Mesendoderm (in vitro differentiated cells): ENCODE results near the gene HTT.
"Not testable (repeated sequence)": the region's sequence is repeated elsewhere in the genome, so short reads cannot be mapped to it uniquely, and the experiment has no call there.

ENCODE experiments used
- DNase-seq: peaks from one replicate; pipeline ENCODE4 v3.0.0; 2013
- H2AK5ac ChIP-seq: 2 replicates; pipeline ENCODE4 v1.6.1; 2013; ENCODE audit warnings: low read length, inconsistent platforms
- H2BK120ac ChIP-seq: 2 replicates; pipeline ENCODE4 v1.6.1; 2013; ENCODE audit warnings: low read depth, mild to moderate bottlenecking, low read length, moderate library complexity, mixed read lengths
- H2BK15ac ChIP-seq: replicated peaks from 2 replicates; pipeline ENCODE4 v1.6.1; 2013; ENCODE audit warnings: low read depth, mild to moderate bottlenecking, moderate library complexity
- H2BK5ac ChIP-seq: 2 replicates; pipeline ENCODE4 v1.6.1; 2013; ENCODE audit warnings: low read length, inconsistent platforms
- H3K18ac ChIP-seq: 2 replicates; pipeline ENCODE4 v1.6.1; 2013; ENCODE audit warnings: mild to moderate bottlenecking, low read length, mixed read lengths
- H3K23ac ChIP-seq: one replicate; pipeline ENCODE4 v1.6.1; 2013; ENCODE audit warnings: low read length
- H3K27ac ChIP-seq: 2 replicates; pipeline ENCODE4 v1.5.1; 2013; ENCODE audit warnings: low read depth, mild to moderate bottlenecking, inconsistent platforms, low read length, moderate library complexity
- H3K27me3 ChIP-seq: 2 replicates; pipeline ENCODE4 v1.6.1; 2013; ENCODE audit warnings: low read length, control low read depth, mild to moderate bottlenecking, inconsistent platforms; ENCODE audit not compliant: insufficient read depth, poor library complexity
- H3K36me3 ChIP-seq: 2 replicates; pipeline ENCODE4 v1.6.1; 2013; ENCODE audit warnings: low read length, inconsistent platforms; ENCODE audit not compliant: control insufficient read depth, insufficient read depth
- H3K4ac ChIP-seq: one replicate; pipeline ENCODE4 v1.6.1; 2013; ENCODE audit warnings: low read depth, mild to moderate bottlenecking, low read length, moderate library complexity
- H3K4me1 ChIP-seq: 2 replicates; pipeline ENCODE4 v1.6.1; 2013; ENCODE audit warnings: low read depth, low read length, inconsistent platforms; ENCODE audit not compliant: control insufficient read depth
- H3K4me2 ChIP-seq: 2 replicates; pipeline ENCODE4 v1.6.1; 2013; ENCODE audit warnings: low read length
- H3K4me3 ChIP-seq: 2 replicates; pipeline ENCODE4 v1.5.1; 2013; ENCODE audit warnings: mild to moderate bottlenecking, low read length
- H3K56ac ChIP-seq: one replicate; pipeline ENCODE4 v1.6.1; 2013; ENCODE audit warnings: low read length
- H3K79me1 ChIP-seq: 2 replicates; pipeline ENCODE4 v1.6.1; 2013; ENCODE audit warnings: low read length, inconsistent platforms
- H3K79me2 ChIP-seq: 2 replicates; pipeline ENCODE4 v1.6.1; 2013; ENCODE audit warnings: mild to moderate bottlenecking, low read length; ENCODE audit not compliant: control insufficient read depth, insufficient read depth
- H3K9ac ChIP-seq: 2 replicates; pipeline ENCODE4 v1.6.1; 2013; ENCODE audit warnings: low read length, inconsistent platforms
- H4K5ac ChIP-seq: one replicate; pipeline ENCODE4 v1.6.1; 2013; ENCODE audit warnings: low read length
- H4K8ac ChIP-seq: one replicate; pipeline ENCODE4 v1.6.1; 2013; ENCODE audit warnings: low read depth, mild to moderate bottlenecking, control low read depth, low read length, moderate library complexity
- WGBS: extraction: QIAGEN DNeasy Blood & Tissue Kit; methylation state at CpG from one replicate; pipeline ENCODE4 v1.1.7; 2013; ENCODE audit warnings: low lambda C conversion rate, missing lambda C conversion rate; ENCODE audit not compliant: insufficient coverage; ENCODE audit errors: extremely low coverage; 5-methylcytosine and 5-hydroxymethylcytosine counted together

HTT gene

DNA sequence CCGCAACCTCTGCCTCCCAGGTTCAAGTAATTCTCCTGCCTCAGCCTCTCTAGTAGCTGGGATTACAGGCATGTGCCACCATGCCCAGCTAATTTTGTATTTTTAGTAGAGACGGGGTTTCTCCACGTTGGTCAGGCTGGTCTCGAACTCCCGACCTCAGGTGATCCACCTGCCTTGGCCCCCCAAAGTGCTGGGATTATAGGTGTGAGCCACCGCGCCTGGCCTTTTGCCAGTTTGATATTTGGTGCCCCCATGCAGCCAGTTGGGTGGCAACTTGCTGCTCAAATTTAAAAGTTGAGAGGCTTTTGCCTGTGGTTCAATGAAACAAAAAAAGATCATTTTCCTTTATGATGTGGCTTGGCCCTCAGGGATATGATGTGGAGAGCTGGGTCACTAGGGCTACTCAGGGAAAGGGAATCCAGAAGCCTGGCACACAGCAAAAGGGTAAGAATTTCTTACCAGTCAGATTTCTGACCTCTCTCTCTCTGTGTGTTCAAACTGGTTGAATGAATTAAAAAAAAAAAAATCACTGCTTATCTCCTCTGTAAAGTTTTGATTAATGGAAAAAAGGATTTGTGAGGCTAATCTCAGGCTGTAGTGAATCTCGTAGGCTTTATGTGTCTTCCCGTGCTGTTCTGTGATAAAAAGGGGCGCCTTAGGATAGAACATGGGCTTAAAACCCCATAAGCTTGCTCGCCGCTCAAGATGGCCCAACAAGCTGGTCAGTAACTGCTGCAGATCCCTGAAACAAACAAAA, 23.2 kb upstream of the HTT start:
- not testable (repeated sequence) for H3K18ac ChIP-seq, H2BK120ac ChIP-seq, DNase-seq, H3K4me2 ChIP-seq, H3K23ac ChIP-seq, H2BK5ac ChIP-seq, H3K4ac ChIP-seq, H3K79me1 ChIP-seq, H3K27ac ChIP-seq, H3K27me3 ChIP-seq, H3K9ac ChIP-seq, H3K79me2 ChIP-seq, H2AK5ac ChIP-seq, H4K8ac ChIP-seq, H3K4me3 ChIP-seq, H3K4me1 ChIP-seq, H4K5ac ChIP-seq, H3K36me3 ChIP-seq, H2BK15ac ChIP-seq, H3K56ac ChIP-seq
- WGBS: no CpG with 5 or more reads among the region's 12 CpGs

GRCh38 chr4:3054169-3054759, 20.2 kb upstream of the HTT start:
- no peak overlapping the region for H2BK5ac ChIP-seq
- H3K36me3 ChIP-seq: no peaks in the 10 kb centered on the region
- H3K9ac ChIP-seq: no peak overlapping the region
- no peaks in the 10 kb centered on the region for H3K79me1 ChIP-seq
- no peak overlapping the region for H3K18ac ChIP-seq
- no peak overlapping the region for H2AK5ac ChIP-seq
- no peak overlapping the region for H2BK120ac ChIP-seq
- H3K4me3 ChIP-seq: no peak overlapping the region
- H4K5ac ChIP-seq: no peak overlapping the region
- H3K27me3 ChIP-seq: no peaks in the 10 kb centered on the region
- H3K4me2 ChIP-seq: no peak overlapping the region
- no peak overlapping the region for H3K4ac ChIP-seq
- peak; percentile 43 for DNase-seq
- H3K79me2 ChIP-seq: no peaks in the 10 kb centered on the region
- no peak overlapping the region for H3K23ac ChIP-seq
- H3K56ac ChIP-seq: no peak overlapping the region
- no CpG with 5 or more reads among the region's 2 CpGs for WGBS
- H2BK15ac ChIP-seq: no peak overlapping the region
- no peaks in the 10 kb centered on the region for H3K4me1 ChIP-seq
- no peak overlapping the region for H3K27ac ChIP-seq
- H4K8ac ChIP-seq: no peak overlapping the region

GRCh38 chr4:3059943-3060342, 14.5 kb upstream of the HTT start:
- H3K79me2 ChIP-seq: no peaks in the 10 kb centered on the region
- H3K23ac ChIP-seq: no peak overlapping the region
- H3K4me3 ChIP-seq: no peak overlapping the region
- H2BK120ac ChIP-seq: no peak overlapping the region
- WGBS: no CpG with 5 or more reads among the region's 6 CpGs
- no peaks in the 10 kb centered on the region for H3K4me1 ChIP-seq
- H3K36me3 ChIP-seq: no peaks in the 10 kb centered on the region
- no peak overlapping the region for H2BK15ac ChIP-seq
- no peaks in the 10 kb centered on the region for H3K79me1 ChIP-seq
- no peak overlapping the region for H2AK5ac ChIP-seq
- H3K9ac ChIP-seq: no peak overlapping the region
- no peak overlapping the region for H3K56ac ChIP-seq
- no peak overlapping the region for H4K5ac ChIP-seq
- no peaks in the 10 kb centered on the region for H3K27me3 ChIP-seq
- no peak overlapping the region for H3K18ac ChIP-seq
- H3K27ac ChIP-seq: no peak overlapping the region
- H4K8ac ChIP-seq: no peak overlapping the region
- H3K4ac ChIP-seq: no peak overlapping the region
- no peak overlapping the region for H2BK5ac ChIP-seq
- no peak for DNase-seq
- no peak overlapping the region for H3K4me2 ChIP-seq

DNA sequence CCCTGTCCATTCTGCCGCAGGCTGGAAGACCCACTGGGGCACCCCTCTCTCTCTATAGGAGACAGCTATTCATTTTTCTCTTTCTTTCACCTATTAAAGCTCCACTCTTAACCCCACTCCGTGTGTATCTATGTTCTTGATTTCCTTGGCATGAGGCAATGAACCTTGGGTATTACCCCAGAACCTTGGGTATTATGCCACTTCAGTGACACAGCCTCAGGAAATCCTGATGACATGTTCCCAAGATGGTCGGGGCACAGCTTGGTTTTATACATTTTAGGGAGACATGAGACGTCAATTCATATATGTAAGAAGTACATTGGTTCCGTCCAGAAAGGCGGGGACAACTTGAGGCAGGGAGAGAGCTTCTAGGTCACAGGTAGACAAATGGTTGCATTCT, 13.5 kb upstream of the HTT start:
- no peak overlapping the region for H3K4ac ChIP-seq
- H3K4me3 ChIP-seq: no peak overlapping the region
- no peaks in the 10 kb centered on the region for H3K27me3 ChIP-seq
- no peak overlapping the region for H3K4me2 ChIP-seq
- H3K4me1 ChIP-seq: no peaks in the 10 kb centered on the region
- H2BK15ac ChIP-seq: no peak overlapping the region
- no peak overlapping the region for H2BK120ac ChIP-seq
- H4K8ac ChIP-seq: no peak overlapping the region
- H3K79me1 ChIP-seq: no peaks in the 10 kb centered on the region
- H3K23ac ChIP-seq: no peak overlapping the region
- H3K18ac ChIP-seq: no peak overlapping the region
- WGBS: no CpG with 5 or more reads among the region's 6 CpGs
- no peak overlapping the region for H2AK5ac ChIP-seq
- no peak overlapping the region for H3K56ac ChIP-seq
- H3K79me2 ChIP-seq: no peaks in the 10 kb centered on the region
- DNase-seq: no peak
- H2BK5ac ChIP-seq: no peak overlapping the region
- no peaks in the 10 kb centered on the region for H3K36me3 ChIP-seq
- no peak overlapping the region for H3K9ac ChIP-seq
- H3K27ac ChIP-seq: no peak overlapping the region
- H4K5ac ChIP-seq: no peak overlapping the region

GRCh38 chr4:3062471-3062870, 12.0 kb upstream of the HTT start:
- Histone ChIP-seq H4K8ac (no peak overlapping the region), H2AK5ac (no peak overlapping the region), H3K79me2 (no peaks in the 10 kb centered on the region), H4K5ac (no peak overlapping the region), H3K79me1 (no peaks in the 10 kb centered on the region), H3K4ac (no peak overlapping the region), H2BK120ac (no peak overlapping the region), H3K23ac (no peak overlapping the region), H3K56ac (no peak overlapping the region), H3K36me3 (no peaks in the 10 kb centered on the region), H3K4me2 (no peak overlapping the region), H3K27ac (no peak overlapping the region), H3K4me3 (no peak overlapping the region), H3K9ac (no peak overlapping the region), H2BK5ac (no peak overlapping the region), H3K27me3 (no peaks in the 10 kb centered on the region), H3K18ac (no peak overlapping the region), H2BK15ac (no peak overlapping the region), H3K4me1 (no peaks in the 10 kb centered on the region)
- DNase-seq: no peak
- no CpG with 5 or more reads among the region's 12 CpGs for WGBS

- no peaks in the 10 kb centered on the region for H3K27me3 ChIP-seq
- no peak overlapping the region for H3K27ac ChIP-seq
- no peak overlapping the region for H2BK5ac ChIP-seq
- DNase-seq: no peak
- no peak overlapping the region for H3K4ac ChIP-seq
- H3K23ac ChIP-seq: no peak overlapping the region
- no peak overlapping the region for H3K18ac ChIP-seq
- H3K56ac ChIP-seq: no peak overlapping the region
- no peak overlapping the region for H3K4me3 ChIP-seq
- H3K79me2 ChIP-seq: no peaks in the 10 kb centered on the region
- no peaks in the 10 kb centered on the region for H3K36me3 ChIP-seq
- WGBS: no CpG with 5 or more reads among the region's 3 CpGs
- H4K5ac ChIP-seq: no peak overlapping the region
- no peak overlapping the region for H4K8ac ChIP-seq
- no peak overlapping the region for H2BK15ac ChIP-seq
- H3K9ac ChIP-seq: no peak overlapping the region
- H3K79me1 ChIP-seq: no peaks in the 10 kb centered on the region
- H2AK5ac ChIP-seq: no peak overlapping the region
- no peak overlapping the region for H3K4me2 ChIP-seq
- H2BK120ac ChIP-seq: no peak overlapping the region
- no peaks in the 10 kb centered on the region for H3K4me1 ChIP-seq
These were observed 8.9 kb upstream of the HTT start for GRCh38 chr4:3065551-3065950.
